Measurements from ENCODE around the gene GAS7.

DNA sequence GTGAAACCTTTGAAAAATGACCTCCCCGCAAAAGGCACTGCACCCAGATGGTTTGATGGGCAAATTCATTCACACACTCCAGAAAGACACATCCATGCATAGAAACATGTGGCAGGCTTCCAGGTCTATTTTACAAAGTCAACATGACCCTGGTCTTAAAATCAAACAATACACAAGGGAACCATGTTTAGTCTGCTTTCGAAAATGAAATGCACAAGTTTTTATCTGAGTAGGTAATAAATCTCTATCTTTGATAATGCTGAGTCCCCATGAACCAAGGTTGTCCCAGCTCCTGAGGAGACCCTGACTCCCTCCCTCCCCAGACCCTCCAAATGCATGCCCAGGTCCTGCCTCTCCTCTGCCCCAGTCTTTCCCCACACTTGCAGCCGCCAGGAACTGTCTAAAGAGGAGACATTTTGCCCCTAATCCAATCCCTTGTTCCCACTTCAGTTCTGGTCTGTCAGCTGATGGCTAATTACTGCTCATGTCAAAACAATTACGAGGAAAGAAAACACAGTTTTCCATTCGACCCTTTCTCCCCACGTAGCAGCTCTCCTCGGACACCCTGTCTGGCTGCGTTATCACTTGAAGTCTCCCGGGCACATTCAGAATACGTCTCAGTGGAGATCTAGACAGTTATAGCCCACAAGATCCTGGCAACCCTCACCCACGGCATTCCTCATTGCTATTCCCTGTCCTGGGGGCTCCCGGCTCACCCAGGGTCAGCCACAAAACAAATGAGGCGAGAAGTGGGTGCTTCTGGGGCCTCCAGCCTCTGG, 224.5 kb downstream of the GAS7 start:
- TF ChIP-seq POLR2AphosphoS5 (IDR thresholded peaks at IDR 0.05; ENCODE audit: borderline replicate concordance, low read depth, low read length), result no peak
- TF ChIP-seq EZH2 (IDR thresholded peaks at IDR 0.05), result no peak
